GM12891 (cell line): ENCODE data around the gene FEM1C.

Experiments
- PAX5 ChIP-seq: IDR thresholded peaks from 2 replicates; pipeline ENCODE4 v1.6.1; 2011; ENCODE audit warnings: low read length, moderate library complexity, mild to moderate bottlenecking; ENCODE audit not compliant: insufficient read depth, severe bottlenecking
- POLR2A ChIP-seq: IDR thresholded peaks from 2 replicates; pipeline ENCODE4 v1.6.1; 2011; ENCODE audit warnings: low read depth, low read length, control low read depth
- POLR2AphosphoS5 ChIP-seq: IDR thresholded peaks from 2 replicates; pipeline ENCODE4 v1.6.1; 2011; ENCODE audit warnings: low read depth, low read length, control low read depth
- SPI1 ChIP-seq: IDR thresholded peaks from 2 replicates; pipeline ENCODE4 v1.6.1; 2011; ENCODE audit warnings: low read depth, low read length, control low read depth
- TAF1 ChIP-seq: IDR thresholded peaks from 2 replicates; pipeline ENCODE4 v1.6.1; 2011; ENCODE audit warnings: low read depth, low read length, control low read depth

DNA sequence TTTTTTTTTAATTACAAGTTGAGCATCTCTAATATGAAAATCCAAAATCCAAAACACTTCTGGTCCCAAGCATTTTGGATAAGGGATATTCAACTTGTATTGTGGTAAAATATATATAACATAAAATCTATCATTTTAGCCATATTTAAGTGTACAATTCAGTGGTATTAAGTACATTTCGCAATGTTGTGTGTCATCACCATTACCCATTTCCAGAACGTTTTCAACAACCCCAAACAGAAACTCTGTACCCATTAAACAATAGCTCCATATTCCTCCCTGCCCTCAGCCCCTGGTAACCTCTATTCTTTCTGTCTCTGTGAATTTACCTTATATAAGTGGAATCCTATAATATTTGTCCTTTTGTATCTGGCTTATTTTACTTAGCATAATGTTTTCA, 32.8 kb upstream of the FEM1C start:
- TF ChIP-seq POLR2A (no peak), TAF1 (no peak), POLR2AphosphoS5 (no peak), PAX5 (no peak), SPI1 (no peak)
